Esophagus squamous epithelium (tissue), 5 donors: ENCODE data around the gene MOGAT3. TPM values are rescaled to one million over a fixed set of nuclear protein-coding genes. Genes with fewer than 3 reads are reported as not detected.

Experiments used
- DNase-seq: peaks from one replicate; lab custom pipeline; 2025; lab: John Stamatoyannopoulos, UW
- H3K27ac ChIP-seq, 4 donors: fragments of 200-600 bp; sonication (generic); one replicate each; pipeline ENCODE4 v1.5.1; 2016 to 2019; ENCODE audit warnings: mild to moderate bottlenecking in 1 of 4
- H3K27me3 ChIP-seq, 4 donors: fragments of 200-600 bp; sonication (generic); 1 replicate in 3 of 4; 2 replicates in 1 of 4; pipeline versions ENCODE4 v1.5.1 to v1.6.0; 2017 to 2021; ENCODE audit warnings: antibody characterized with exemption in 1 of 4
- H3K36me3 ChIP-seq, 3 donors: fragments of 200-600 bp; sonication (generic); one replicate each; pipeline ENCODE4 v1.5.1; 2016 to 2019
- H3K4me1 ChIP-seq, 3 donors: fragments of 200-600 bp; sonication (generic); one replicate each; pipeline ENCODE4 v1.5.1; 2017 to 2019
- H3K4me3 ChIP-seq, 4 donors: fragments of 200-600 bp; sonication (generic); 1 replicate in 3 of 4; 2 replicates in 1 of 4; pipeline ENCODE4 v1.5.1; 2016 to 2019; ENCODE audit warnings: mild to moderate bottlenecking in 2 of 4, moderate library complexity in 1 of 4
- H3K9me3 ChIP-seq, 3 donors: fragments of 200-600 bp; sonication (generic); one replicate each; pipeline ENCODE4 v1.5.1; 2016 to 2019
- POLR2A ChIP-seq, 4 donors: fragments of 450-650 bp; IDR thresholded peaks; one replicate each; pipeline ENCODE4 v1.6.1; 2017; ENCODE audit warnings: antibody characterized with exemption in 4 of 4, mild to moderate bottlenecking in 4 of 4, moderate library complexity in 3 of 4
- WGBS, 2 donors: methylation state at CpG; one replicate each; pipeline ENCODE4 v1.1.5; 2018; 5-methylcytosine and 5-hydroxymethylcytosine counted together
- intact Hi-C: fragments of 100-400 bp; cut with DNase I; formaldehyde crosslinking; loops from one replicate; pipeline ENCODE4 v1.15.0; 2022
- small RNA-seq, 4 donors: library from RNA; depleted of rRNA; stranded (forward); fragments of <200 nt; gene quantifications; one replicate each; pipeline ENCODE3, GENCODE V24; 2016
- total RNA-seq, 4 donors: library from RNA; depleted of rRNA; stranded (reverse); fragments of >200 nt; gene quantifications; one replicate each; pipeline ENCODE4 v1.1.0, GENCODE V29; 2016
- TF ChIP-seq, protein P1 (sequence below), 6 experiments: fragments of 450-650 bp in 4 of 6; fragments of 200-600 bp in 2 of 6; sonication (generic) in 2 of 6; IDR thresholded peaks; one replicate each; pipeline ENCODE4 v1.5.1; 2016 to 2019; ENCODE audit warnings: antibody characterized with exemption in 6 of 6, mild to moderate bottlenecking in 4 of 6, moderate library complexity in 4 of 6
- donor health status: DM: yes; HTN: yes; CAD: no.

The MOGAT3 gene
- total RNA-seq, 4 donors from 2014 or later, result not detected

DNA sequence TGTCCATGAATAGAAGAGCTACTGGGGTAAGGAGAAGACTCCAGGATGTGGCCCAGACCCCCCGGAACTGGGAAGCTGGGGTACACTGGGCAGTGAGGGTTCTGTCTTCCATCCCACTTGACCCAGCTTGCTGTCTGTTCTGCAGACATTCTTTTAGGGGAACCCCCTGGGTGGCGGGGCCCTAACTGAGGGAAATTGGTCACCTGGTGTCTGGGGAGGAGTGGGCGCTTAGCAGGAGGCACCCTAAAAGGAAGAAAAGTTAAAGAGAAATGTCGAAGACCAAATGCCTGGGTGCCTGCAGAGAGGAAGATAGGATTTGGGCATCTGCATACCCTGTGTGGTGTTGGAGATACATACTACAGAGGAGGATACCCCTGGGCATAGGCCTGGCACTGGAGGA lies 45.5 kb downstream of the MOGAT3 start:
- no peaks in the 10 kb centered on the region for H3K9me3 ChIP-seq
- peaks cover 0 to 10% (median 0%) of the 10 kb centered on the region in 4 donors for H3K27me3 ChIP-seq
- H3K36me3 ChIP-seq, result peaks cover 7 to 35% (median 10%) of the 10 kb centered on the region in 3 donors
- TF ChIP-seq, protein P1, sequence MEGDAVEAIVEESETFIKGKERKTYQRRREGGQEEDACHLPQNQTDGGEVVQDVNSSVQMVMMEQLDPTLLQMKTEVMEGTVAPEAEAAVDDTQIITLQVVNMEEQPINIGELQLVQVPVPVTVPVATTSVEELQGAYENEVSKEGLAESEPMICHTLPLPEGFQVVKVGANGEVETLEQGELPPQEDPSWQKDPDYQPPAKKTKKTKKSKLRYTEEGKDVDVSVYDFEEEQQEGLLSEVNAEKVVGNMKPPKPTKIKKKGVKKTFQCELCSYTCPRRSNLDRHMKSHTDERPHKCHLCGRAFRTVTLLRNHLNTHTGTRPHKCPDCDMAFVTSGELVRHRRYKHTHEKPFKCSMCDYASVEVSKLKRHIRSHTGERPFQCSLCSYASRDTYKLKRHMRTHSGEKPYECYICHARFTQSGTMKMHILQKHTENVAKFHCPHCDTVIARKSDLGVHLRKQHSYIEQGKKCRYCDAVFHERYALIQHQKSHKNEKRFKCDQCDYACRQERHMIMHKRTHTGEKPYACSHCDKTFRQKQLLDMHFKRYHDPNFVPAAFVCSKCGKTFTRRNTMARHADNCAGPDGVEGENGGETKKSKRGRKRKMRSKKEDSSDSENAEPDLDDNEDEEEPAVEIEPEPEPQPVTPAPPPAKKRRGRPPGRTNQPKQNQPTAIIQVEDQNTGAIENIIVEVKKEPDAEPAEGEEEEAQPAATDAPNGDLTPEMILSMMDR (IDR thresholded peaks at IDR 0.05), result no peak
- TF ChIP-seq POLR2A (IDR thresholded peaks at IDR 0.05), result no peak
- 32 to 33% methylated on average over 4 of the region's 4 CpGs for WGBS, 2 donors
- intact Hi-C loops, result no loop called here
- H3K4me1 ChIP-seq, result peaks cover 7 to 26% (median 11%) of the 10 kb centered on the region in 3 donors
- DNase-seq, result no peak
- peak overlapping the region in 3 of 4 donors; percentile 82 to 87 (median 84) for H3K27ac ChIP-seq
- peak overlapping the region; percentile 77 to 97 (median 90) for H3K4me3 ChIP-seq

DNA sequence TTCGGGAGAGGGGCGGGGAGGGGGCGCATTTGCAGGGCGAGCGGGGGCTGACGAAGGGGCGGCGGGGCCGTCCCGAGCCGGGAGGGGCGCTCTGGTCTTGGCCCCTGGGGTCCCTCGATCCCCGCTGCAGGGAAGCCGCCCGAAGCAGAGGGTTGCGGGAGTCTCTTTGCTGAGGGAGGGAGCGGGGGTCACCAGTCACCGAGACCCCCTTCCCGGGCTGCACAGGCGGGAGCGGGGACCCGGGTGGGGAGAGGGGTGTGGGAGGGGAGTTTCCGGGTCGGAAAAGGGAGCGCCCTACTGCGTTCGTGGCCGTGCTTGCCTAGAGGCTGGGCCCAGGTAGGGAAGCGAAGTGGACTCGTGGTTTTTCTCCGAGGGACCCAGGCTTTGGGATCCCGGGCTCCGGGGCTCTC lies 46.1 kb downstream of the MOGAT3 start:
- Histone ChIP-seq H3K36me3 (peaks cover 5 to 29% (median 7%) of the 10 kb centered on the region in 3 donors), H3K4me3 (peak overlapping the region; percentile 77 to 97 (median 90)), H3K27me3 (peaks cover 0 to 8% (median 0%) of the 10 kb centered on the region in 4 donors), H3K9me3 (no peaks in the 10 kb centered on the region), H3K27ac (peak overlapping the region; percentile 53 to 87 (median 83)), H3K4me1 (peaks cover 7 to 26% (median 11%) of the 10 kb centered on the region in 3 donors)
- DNase-seq, result no peak
- TF ChIP-seq, protein P1 (IDR thresholded peaks at IDR 0.05), result no peak
- TF ChIP-seq POLR2A (IDR thresholded peaks at IDR 0.05), result no peak
- 0 to 3% methylated on average over 5 of the region's 34 CpGs for WGBS, 2 donors
- intact Hi-C loops, result no loop called here

DNA sequence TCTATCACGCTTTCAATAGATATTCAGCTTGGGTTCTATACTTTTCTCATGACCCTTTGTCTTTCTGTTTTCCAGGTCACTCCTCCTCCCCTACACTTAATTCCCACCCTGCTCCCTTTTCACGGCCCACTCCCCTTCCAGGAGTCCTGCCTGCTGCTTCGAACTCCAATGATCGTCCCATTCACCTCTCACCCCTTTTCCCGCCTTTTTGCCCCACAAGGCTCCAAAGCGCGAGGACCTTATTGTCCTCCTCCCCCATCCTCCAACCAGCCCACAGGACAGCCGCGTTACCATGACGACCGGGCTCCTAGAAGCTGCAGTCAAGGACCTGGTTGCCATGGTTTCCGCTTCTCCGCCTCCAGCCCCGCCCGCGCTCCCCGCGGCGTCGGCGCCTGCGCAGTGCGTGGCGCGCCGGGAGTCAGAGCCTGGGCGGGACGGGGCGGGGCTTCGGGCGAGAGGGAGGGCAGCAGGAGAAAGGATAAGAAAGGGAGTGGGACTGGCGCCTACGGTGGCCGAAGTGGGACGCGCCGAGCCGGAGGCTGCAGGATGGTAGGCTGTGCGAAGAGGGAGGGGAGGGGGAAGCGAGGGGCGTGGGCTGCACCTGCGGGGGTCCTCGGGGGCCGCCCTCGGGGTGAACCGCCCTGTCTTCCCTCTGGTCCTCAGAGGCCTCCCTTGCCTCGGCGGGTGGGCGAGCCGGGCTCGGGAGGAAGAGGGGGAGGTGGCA lies 46.7 kb downstream of the MOGAT3 start, which contains the start of gene AP1S1:
Gene AP1S1 (plus strand): TSS at position 508 of the 724 bp plus-strand sequence. CDS start 39 bp downstream, at position 547.
- intact Hi-C loops, result no loop called here
- WGBS, 2 donors, result 8 to 15% methylated on average over 14 to 21 of the region's 51 CpGs
- H3K9me3 ChIP-seq, result no peaks in the 10 kb centered on the region
- TF ChIP-seq, protein P1 (IDR thresholded peaks at IDR 0.05), result no peak
- peak in 1 of 4 donors; percentile 42 for TF ChIP-seq POLR2A (IDR thresholded peaks at IDR 0.05)
- H3K36me3 ChIP-seq, result peaks cover 4 to 23% (median 5%) of the 10 kb centered on the region in 3 donors
- peaks cover 0 to 12% (median 0%) of the 10 kb centered on the region in 4 donors for H3K27me3 ChIP-seq
- H3K27ac ChIP-seq, result peak within 1 kb of the TSS; percentile 53 to 87 (median 83)
- H3K4me3 ChIP-seq, result peak within 1 kb of the TSS; percentile 77 to 97 (median 90)
- peaks cover 7 to 26% (median 11%) of the 10 kb centered on the region in 3 donors for H3K4me1 ChIP-seq
- peak; percentile 81 for DNase-seq

DNA sequence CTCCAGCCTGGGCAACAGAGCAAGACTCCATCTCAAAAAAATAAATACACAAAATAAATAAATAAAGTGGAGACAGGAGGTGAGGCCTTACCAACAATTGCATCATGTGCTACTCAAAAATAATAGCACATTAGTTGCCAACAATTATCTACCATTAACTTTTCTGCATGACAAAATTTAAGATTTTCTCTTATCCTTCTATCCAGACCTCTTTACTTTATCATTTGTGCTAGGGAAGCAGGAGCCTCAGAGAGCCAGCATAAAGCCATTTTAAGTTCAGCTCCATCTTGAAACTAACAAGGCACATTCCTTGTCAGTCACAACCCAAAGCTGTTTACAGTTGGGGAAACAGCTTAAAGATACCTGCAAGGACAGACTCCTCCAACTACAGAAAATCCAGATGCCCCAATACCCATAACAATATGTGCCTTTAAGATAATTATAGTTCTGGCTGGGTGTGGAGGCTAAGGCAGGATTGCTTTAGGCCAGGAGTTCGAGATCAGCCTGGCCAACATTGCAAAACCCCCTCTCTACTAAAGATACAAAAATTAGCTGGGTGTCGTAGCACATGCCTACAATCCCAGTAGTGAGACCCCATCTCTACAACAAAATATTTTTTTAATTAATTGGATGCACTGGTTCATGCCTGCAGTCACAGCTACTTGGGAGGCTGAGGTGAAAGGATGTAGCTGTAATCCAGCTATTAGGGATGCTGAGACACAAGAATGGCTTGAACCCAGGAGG lies 48.8 kb downstream of the MOGAT3 start:
- intact Hi-C loops, result no loop called here
- Histone ChIP-seq H3K4me1 (peaks cover 7 to 26% (median 11%) of the 10 kb centered on the region in 3 donors), H3K4me3 (no peak overlapping the region), H3K27ac (no peak overlapping the region), H3K36me3 (peaks cover 0 to 3% (median under 1%) of the 10 kb centered on the region in 3 donors), H3K27me3 (peaks cover 0 to 26% (median 0%) of the 10 kb centered on the region in 4 donors), H3K9me3 (no peaks in the 10 kb centered on the region)
- DNase-seq, result no peak
- TF ChIP-seq POLR2A (IDR thresholded peaks at IDR 0.05), result no peak
- TF ChIP-seq, protein P1 (IDR thresholded peaks at IDR 0.05), result no peak
- 51 to 80% methylated on average over 1 to 2 of the region's 2 CpGs for WGBS, 2 donors

Small RNA genes lying within 50 kb of the gene (small RNA-seq; reads per million reads assigned to genes)
- gene MIR4653, result 0 reads per million in 4 donors

Other genes with a start within 250 kb of the MOGAT3 start
- under 1 TPM in 1 of 4 donors, not detected in 3; 0.11 TPM for gene MUC12, start 231.5 kb downstream of the MOGAT3 start, total RNA-seq
- gene MUC17, start 181.0 kb downstream of the MOGAT3 start, total RNA-seq, result not detected
- gene TRIM56, start 115.6 kb downstream of the MOGAT3 start, total RNA-seq, result 10 to 100 TPM; 12.1 to 19.6 (median 13.6) TPM
- gene SERPINE1, start 73.9 kb downstream of the MOGAT3 start, total RNA-seq, result 1 to 10 TPM; 1.1 to 4.8 (median 3.1) TPM
- gene AP1S1, start 46.6 kb downstream of the MOGAT3 start, total RNA-seq, result 100 to 1,000 TPM in 1 of 4 donors, 10 to 100 TPM in 3; 42.7 to 144 (median 64.3) TPM
- gene VGF, start 35.5 kb downstream of the MOGAT3 start, total RNA-seq, result not detected
- not detected for gene NAT16, start 20.7 kb downstream of the MOGAT3 start, total RNA-seq
- gene PLOD3, start 16.5 kb upstream of the MOGAT3 start, total RNA-seq, result 10 to 100 TPM in 2 of 4 donors, 1 to 10 TPM in 2; 2.5 to 14.5 (median 9.7) TPM
- gene ZNHIT1, start 17.1 kb upstream of the MOGAT3 start, total RNA-seq, result 10 to 100 TPM; 51.3 to 87.9 (median 64.4) TPM
- gene CLDN15, start 36.8 kb upstream of the MOGAT3 start, total RNA-seq, result 1 to 10 TPM; 3.1 to 6.7 (median 4.2) TPM
- gene FIS1, start 44.0 kb upstream of the MOGAT3 start, total RNA-seq, result 100 to 1,000 TPM; 127 to 233 (median 145) TPM
- 10 to 100 TPM in 2 of 4 donors, 1 to 10 TPM in 2; 5.8 to 13.5 (median 9.5) TPM for gene IFT22, start 120.8 kb upstream of the MOGAT3 start, total RNA-seq
- gene COL26A1, start 161.8 kb upstream of the MOGAT3 start, total RNA-seq, result not detected